ENCODE results near the gene RXRA.
A peak's percentile ranks its signal among the peaks of the same experiment; 100 is the strongest.

Gene RXRA

GRCh38 chr9:134329576-134329855, 3.3 kb downstream of the RXRA start:
- ChIA-PET POLR2A (no interaction called here), CTCF (interaction anchor here (0.6 to 2.6 kb wide), 2 partner anchors 159 to 162 kb away, joined by 3 to 13 read pairs; no protein-coding TSS in a partner anchor)
- no peaks in the 10 kb centered on the region for H3K36me3 ChIP-seq (ENCODE audit: control insufficient read depth in 2 of 2, insufficient read depth in 1 of 2, low read length in 2 of 2)
- H3K9me3 ChIP-seq (ENCODE audit: control insufficient read depth, insufficient read depth, low read depth, low read length) = no peaks in the 10 kb centered on the region
- no peak overlapping the region for H3K27ac ChIP-seq (ENCODE audit: extremely low read depth, low read depth, low read length)
- no peaks in the 10 kb centered on the region for H3K4me1 ChIP-seq (ENCODE audit: control insufficient read depth, insufficient read depth, low read length)
- TF ChIP-seq GLIS2 (tag by site-specific recombination; IDR thresholded peaks at IDR 0.05) = peak; percentile 62; the same call in 1 of the 2 replicates
- no peak for TF ChIP-seq ZNF221 (tag by site-specific recombination; IDR thresholded peaks at IDR 0.05; ENCODE audit: borderline replicate concordance)
- peak; percentile 26; the same call in 1 of the 2 replicates for TF ChIP-seq GLIS1 (tag by site-specific recombination; IDR thresholded peaks at IDR 0.05)
- TF ChIP-seq ZNF518A (tag by site-specific recombination; conservative IDR thresholded peaks at IDR 0.05; ENCODE audit: low read depth) = no peak
- TF ChIP-seq ZIC2 (tag by site-specific recombination; IDR thresholded peaks at IDR 0.05) = peak; percentile 84
- TF ChIP-seq EGR2 (tag by site-specific recombination; IDR thresholded peaks at IDR 0.05; ENCODE audit: low read depth) = no peak
- no peak for TF ChIP-seq PRDM1 (tag by site-specific recombination; IDR thresholded peaks at IDR 0.05)
- TF ChIP-seq ZNF140 (tag by site-specific recombination; IDR thresholded peaks at IDR 0.05) = no peak
- TF ChIP-seq ZNF354C (tag by site-specific recombination; IDR thresholded peaks at IDR 0.05; ENCODE audit: borderline replicate concordance, low read depth) = no peak
- TF ChIP-seq ZNF174 (tag by site-specific recombination; IDR thresholded peaks at IDR 0.05) = no peak
- TF ChIP-seq ZNF404 (tag by site-specific recombination; IDR thresholded peaks at IDR 0.05) = no peak
- TF ChIP-seq ZNF202 (tag by site-specific recombination; IDR thresholded peaks at IDR 0.05; ENCODE audit: borderline replicate concordance) = no peak
- TF ChIP-seq ZFP3 (tag by site-specific recombination; IDR thresholded peaks at IDR 0.05; ENCODE audit: low read depth) = no peak
- TF ChIP-seq ZSCAN16 (tag by site-specific recombination; IDR thresholded peaks at IDR 0.05) = no peak
- TF ChIP-seq PRDM10 (tag by site-specific recombination; IDR thresholded peaks at IDR 0.05) = no peak
- TF ChIP-seq, protein P1, sequence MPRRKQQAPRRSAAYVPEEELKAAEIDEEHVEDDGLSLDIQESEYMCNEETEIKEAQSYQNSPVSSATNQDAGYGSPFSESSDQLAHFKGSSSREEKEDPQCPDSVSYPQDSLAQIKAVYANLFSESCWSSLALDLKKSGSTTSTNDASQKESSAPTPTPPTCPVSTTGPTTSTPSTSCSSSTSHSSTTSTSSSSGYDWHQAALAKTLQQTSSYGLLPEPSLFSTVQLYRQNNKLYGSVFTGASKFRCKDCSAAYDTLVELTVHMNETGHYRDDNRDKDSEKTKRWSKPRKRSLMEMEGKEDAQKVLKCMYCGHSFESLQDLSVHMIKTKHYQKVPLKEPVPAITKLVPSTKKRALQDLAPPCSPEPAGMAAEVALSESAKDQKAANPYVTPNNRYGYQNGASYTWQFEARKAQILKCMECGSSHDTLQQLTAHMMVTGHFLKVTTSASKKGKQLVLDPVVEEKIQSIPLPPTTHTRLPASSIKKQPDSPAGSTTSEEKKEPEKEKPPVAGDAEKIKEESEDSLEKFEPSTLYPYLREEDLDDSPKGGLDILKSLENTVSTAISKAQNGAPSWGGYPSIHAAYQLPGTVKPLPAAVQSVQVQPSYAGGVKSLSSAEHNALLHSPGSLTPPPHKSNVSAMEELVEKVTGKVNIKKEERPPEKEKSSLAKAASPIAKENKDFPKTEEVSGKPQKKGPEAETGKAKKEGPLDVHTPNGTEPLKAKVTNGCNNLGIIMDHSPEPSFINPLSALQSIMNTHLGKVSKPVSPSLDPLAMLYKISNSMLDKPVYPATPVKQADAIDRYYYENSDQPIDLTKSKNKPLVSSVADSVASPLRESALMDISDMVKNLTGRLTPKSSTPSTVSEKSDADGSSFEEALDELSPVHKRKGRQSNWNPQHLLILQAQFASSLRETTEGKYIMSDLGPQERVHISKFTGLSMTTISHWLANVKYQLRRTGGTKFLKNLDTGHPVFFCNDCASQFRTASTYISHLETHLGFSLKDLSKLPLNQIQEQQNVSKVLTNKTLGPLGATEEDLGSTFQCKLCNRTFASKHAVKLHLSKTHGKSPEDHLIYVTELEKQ (tag by site-specific recombination; IDR thresholded peaks at IDR 0.05; ENCODE audit: borderline replicate concordance) = no peak
- TF ChIP-seq SP7 (tag by site-specific recombination; IDR thresholded peaks at IDR 0.05) = no peak
- no peak for TF ChIP-seq ZNF2 (tag by site-specific recombination; IDR thresholded peaks at IDR 0.05)
- no peak overlapping the region for H3K4me3 ChIP-seq (ENCODE audit: low read depth, low read length)

All from HEK293 (cell line).